RCC 7860 (cell line): Measurements from ENCODE around the gene MRRF.

ENCODE experiments used
- DNase-seq: peaks from one replicate; pipeline ENCODE4 v3.0.0-alpha.2; 2015; ENCODE audit warnings: low spot score
- FAIRE-seq: peaks from 2 replicates; lab custom pipeline; 2012; peaks lifted over from hg19 to GRCh38; lab: Jason Lieb, UNC

The MRRF gene

DNA sequence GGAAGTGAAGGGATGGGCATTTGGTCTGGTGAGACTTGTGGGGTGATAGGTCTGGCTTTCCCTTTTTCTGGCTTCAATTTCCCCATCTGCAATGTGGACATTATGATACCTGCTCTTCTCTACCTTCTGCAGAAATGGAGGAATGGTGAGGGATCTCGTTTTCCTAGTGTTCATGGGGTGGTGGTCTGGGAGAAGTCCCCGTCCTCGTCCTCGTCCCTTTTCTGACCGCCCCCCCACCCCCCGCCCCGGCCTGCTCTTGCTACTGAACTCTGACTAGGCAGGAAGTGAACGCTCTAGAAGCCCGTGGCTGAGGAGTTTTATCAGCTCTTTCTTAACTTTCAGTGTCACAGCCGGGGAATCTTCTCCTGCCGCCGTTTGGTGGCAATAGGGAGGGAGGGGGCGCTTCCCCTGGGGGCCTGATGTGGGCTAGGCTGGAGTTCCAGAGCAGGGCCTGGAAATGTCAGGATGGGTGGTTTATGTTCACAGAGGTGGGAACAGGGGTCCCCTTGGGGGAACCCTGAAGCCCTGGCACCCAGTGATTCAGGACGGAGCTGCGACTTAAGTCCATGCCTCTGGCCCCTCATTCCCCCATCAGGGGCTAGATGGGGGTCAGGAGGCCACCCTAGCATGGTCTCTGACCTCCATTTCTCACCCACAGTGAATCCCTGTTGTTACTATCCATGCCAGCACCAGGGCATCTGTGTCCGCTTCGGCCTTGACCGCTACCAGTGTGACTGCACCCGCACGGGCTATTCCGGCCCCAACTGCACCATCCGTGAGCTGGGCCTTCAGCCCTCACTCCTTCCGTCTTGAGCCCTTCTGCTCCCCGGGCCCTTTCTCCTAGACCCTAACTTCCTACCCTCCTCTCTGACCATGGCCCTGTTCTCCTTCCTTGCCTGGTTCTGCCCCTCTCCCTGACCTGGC is 112.8 kb downstream of the MRRF start:
- no peak for DNase-seq
- FAIRE-seq, result no peak

DNA sequence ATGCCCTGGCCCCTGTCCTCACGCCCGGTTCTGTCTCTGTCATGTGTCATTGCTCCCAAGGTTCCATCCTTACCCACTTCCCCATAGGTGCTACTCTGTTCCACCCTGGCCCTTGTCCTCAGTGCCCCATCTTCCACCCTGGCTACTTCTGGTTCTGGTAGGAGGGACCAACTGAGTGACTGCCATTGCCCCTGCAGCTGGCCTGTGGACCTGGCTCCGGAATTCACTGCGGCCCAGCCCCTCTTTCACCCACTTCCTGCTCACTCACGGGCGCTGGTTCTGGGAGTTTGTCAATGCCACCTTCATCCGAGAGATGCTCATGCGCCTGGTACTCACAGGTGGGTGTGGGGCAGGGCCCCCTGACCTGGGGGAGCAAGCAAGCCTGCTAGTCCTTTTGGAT is 113.6 kb downstream of the MRRF start:
- DNase-seq (no peak), FAIRE-seq (no peak)

DNA sequence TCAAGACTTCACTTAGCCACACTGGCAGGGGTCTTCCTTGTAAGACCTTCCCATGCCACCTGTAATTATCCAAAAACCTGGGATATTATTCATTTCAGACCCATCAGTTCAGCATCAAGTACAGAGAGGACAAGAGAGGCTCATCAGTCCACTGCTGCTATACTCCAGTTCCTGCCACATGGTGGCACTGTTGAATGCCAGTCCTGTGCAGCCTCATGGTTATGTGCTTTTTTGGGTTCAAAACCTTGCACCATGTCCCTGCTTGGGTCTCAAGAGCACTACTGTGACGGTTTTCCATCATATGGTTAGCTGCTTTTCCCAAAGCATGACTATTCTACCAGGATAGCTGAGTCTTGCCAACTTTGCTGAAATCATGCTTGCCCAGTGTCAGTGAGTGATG is 114.7 kb downstream of the MRRF start:
- FAIRE-seq (no peak), DNase-seq (no peak)

DNA sequence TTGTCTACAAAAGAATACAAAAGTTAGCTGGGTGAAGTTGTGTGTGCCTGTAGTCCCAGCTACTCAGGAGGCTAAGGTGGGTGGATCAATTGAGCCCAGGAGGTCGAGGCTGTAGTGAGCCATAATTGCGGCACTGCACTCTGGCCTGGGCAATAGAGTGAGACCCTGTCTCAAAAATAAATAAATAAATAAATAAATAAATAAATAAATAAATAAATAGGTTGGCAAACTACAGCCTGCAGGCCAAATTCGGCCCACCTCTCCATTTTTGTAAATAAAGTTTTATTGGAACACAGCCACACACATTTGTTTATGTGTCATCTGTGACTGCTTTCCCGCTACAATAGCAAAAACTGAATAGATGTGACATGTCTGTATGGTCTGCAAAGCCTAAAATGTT is 115.6 kb downstream of the MRRF start:
- FAIRE-seq (no peak), DNase-seq (no peak)
